Coronary artery (tissue), 2 donors: ENCODE results near the gene TRIM24.

Source experiments
- DNase-seq: peaks from one replicate; pipeline ENCODE4 v3.0.0-alpha.2; 2017; ENCODE audit warnings: low spot score
- H3K27ac ChIP-seq, 2 donors: fragments of 200-600 bp; sonication (generic); one replicate each; pipeline ENCODE4 v1.5.1; 2016 to 2019
- H3K4me3 ChIP-seq: fragments of 200-600 bp; sonication (generic); 2 replicates; pipeline ENCODE4 v1.5.1; 2016; ENCODE audit warnings: mild to moderate bottlenecking, moderate library complexity
- CTCF ChIP-seq: fragments of 200-600 bp; sonication (generic); IDR thresholded peaks from one replicate; pipeline ENCODE4 v1.5.1; 2019; ENCODE audit warnings: antibody characterized with exemption

Gene TRIM24

GRCh38 chr7:138545123-138545522, 85.1 kb downstream of the TRIM24 start:
- H3K4me3 ChIP-seq: no peak overlapping the region
- H3K27ac ChIP-seq: no peak overlapping the region
- TF ChIP-seq CTCF: no peak
- no peak for DNase-seq

- no peak for DNase-seq
- H3K4me3 ChIP-seq: no peak overlapping the region
- no peak overlapping the region for H3K27ac ChIP-seq
- no peak for TF ChIP-seq CTCF
Observed at GRCh38 chr7:138546064-138546619, 86.1 kb downstream of the TRIM24 start.

- no peak for TF ChIP-seq CTCF
- DNase-seq: no peak
Observed at GRCh38 chr7:138546829-138547228, 86.8 kb downstream of the TRIM24 start.

GRCh38 chr7:138549082-138549481, 89.0 kb downstream of the TRIM24 start:
- H3K27ac ChIP-seq: no peak overlapping the region
- TF ChIP-seq CTCF: no peak
- DNase-seq: no peak
- no peak overlapping the region for H3K4me3 ChIP-seq

More at GRCh38 chr7:138546829-138547228, 86.8 kb downstream of the TRIM24 start:
- Histone ChIP-seq H3K27ac (no peak overlapping the region), H3K4me3 (no peak overlapping the region)

- TF ChIP-seq CTCF: no peak
- Histone ChIP-seq H3K4me3 (no peak overlapping the region), H3K27ac (no peak overlapping the region)
- no peak for DNase-seq
Observed at GRCh38 chr7:138550337-138550736, 90.3 kb downstream of the TRIM24 start.

- DNase-seq: no peak
- no peak overlapping the region for H3K4me3 ChIP-seq
- H3K27ac ChIP-seq: no peak overlapping the region
- no peak for TF ChIP-seq CTCF
Observed at GRCh38 chr7:138551102-138551501, 91.0 kb downstream of the TRIM24 start.

- no peak overlapping the region for H3K4me3 ChIP-seq
- DNase-seq: no peak
- TF ChIP-seq CTCF: no peak
- no peak overlapping the region for H3K27ac ChIP-seq
Observed at GRCh38 chr7:138553805-138554204, 93.7 kb downstream of the TRIM24 start.
